HepG2 (cell line): Measurements from ENCODE around the gene NUP107. TPM values are rescaled to one million over a fixed set of nuclear protein-coding genes. Genes with fewer than 3 reads are reported as not detected.

Experiments
- ATF3 ChIP-seq: sonication (generic); formaldehyde crosslinking; IDR thresholded peaks from 2 replicates; pipeline ENCODE4 v1.4.0; 2020; ENCODE audit warnings: missing genetic modification reagents
- CBX1 ChIP-seq: IDR thresholded peaks from one replicate; pipeline ENCODE4 v1.6.1; 2016; ENCODE audit warnings: antibody characterized with exemption, low read depth
- CREM ChIP-seq, 2 experiments: sonication (generic) in 1 of 2; formaldehyde crosslinking in 1 of 2; IDR thresholded peaks; 2 replicates each; pipeline versions ENCODE4 v1.4.0 to v1.6.1; 2016 to 2020; ENCODE audit warnings: antibody characterized with exemption in 1 of 2, mild to moderate bottlenecking in 1 of 2, missing genetic modification reagents in 1 of 2
- DMTF1 ChIP-seq: sonication (generic); formaldehyde crosslinking; IDR thresholded peaks from 2 replicates; pipeline ENCODE4 v1.4.0; 2020; ENCODE audit warnings: mild to moderate bottlenecking, missing genetic modification reagents
- JUND ChIP-seq: sonication (generic); formaldehyde crosslinking; IDR thresholded peaks from 2 replicates; pipeline ENCODE4 v1.8.0; 2022; ENCODE audit warnings: mild to moderate bottlenecking, missing genetic modification reagents
- PAXIP1 ChIP-seq: sonication (generic); formaldehyde crosslinking; conservative IDR thresholded peaks from 2 replicates; pipeline ENCODE4 v1.4.0; 2020; ENCODE audit warnings: mild to moderate bottlenecking, missing genetic modification reagents, moderate library complexity
- PITX1 ChIP-seq: sonication (generic); formaldehyde crosslinking; IDR thresholded peaks from 2 replicates; pipeline ENCODE4 v1.5.1; 2020; ENCODE audit warnings: mild to moderate bottlenecking, missing genetic modification reagents
- POGK ChIP-seq: sonication (generic); formaldehyde crosslinking; conservative IDR thresholded peaks from 2 replicates; pipeline ENCODE4 v1.8.0; 2022; ENCODE audit warnings: mild to moderate bottlenecking, moderate library complexity, missing genetic modification reagents
- RORA ChIP-seq: sonication (generic); formaldehyde crosslinking; IDR thresholded peaks from 2 replicates; pipeline ENCODE4 v1.5.0; 2020; ENCODE audit warnings: mild to moderate bottlenecking, missing genetic modification reagents, moderate library complexity
- SMAD1 ChIP-seq: sonication (generic); formaldehyde crosslinking; IDR thresholded peaks from 2 replicates; pipeline ENCODE4 v1.4.0; 2020; ENCODE audit warnings: missing genetic modification reagents, low read depth, mild to moderate bottlenecking, borderline replicate concordance
- SPEN ChIP-seq: sonication (generic); formaldehyde crosslinking; IDR thresholded peaks from 2 replicates; pipeline ENCODE4 v1.5.1; 2020; ENCODE audit warnings: low read depth, mild to moderate bottlenecking, missing genetic modification reagents
- SYNCRIP ChIP-seq: fragments of 200-400 bp; formaldehyde crosslinking; IDR thresholded peaks from 2 replicates; pipeline ENCODE4 v1.6.1; 2018; ENCODE audit warnings: mild to moderate bottlenecking, low read depth, low read length; ENCODE audit not compliant: insufficient read depth
- TARDBP ChIP-seq: sonication (generic); formaldehyde crosslinking; IDR thresholded peaks from 2 replicates; pipeline ENCODE4 v1.8.0; 2022; ENCODE audit warnings: mild to moderate bottlenecking, missing genetic modification reagents
- TMF1 ChIP-seq: sonication (generic); formaldehyde crosslinking; IDR thresholded peaks from 2 replicates; pipeline ENCODE4 v1.8.1; 2022; ENCODE audit warnings: low read depth, missing genetic modification reagents
- ZBTB1 ChIP-seq: sonication (generic); formaldehyde crosslinking; IDR thresholded peaks from 2 replicates; pipeline ENCODE4 v1.4.0; 2020; ENCODE audit warnings: missing genetic modification reagents, borderline replicate concordance
- ZBTB43 ChIP-seq: sonication (generic); formaldehyde crosslinking; conservative IDR thresholded peaks from 2 replicates; pipeline ENCODE4 v1.4.0; 2020; ENCODE audit warnings: missing genetic modification reagents
- ZNF33A ChIP-seq: sonication (generic); formaldehyde crosslinking; IDR thresholded peaks from 2 replicates; pipeline ENCODE4 v1.5.1; 2020; ENCODE audit warnings: missing genetic modification reagents, mild to moderate bottlenecking, moderate library complexity, borderline replicate concordance
- ZNF660 ChIP-seq: sonication (generic); formaldehyde crosslinking; IDR thresholded peaks from 2 replicates; pipeline ENCODE4 v1.5.1; 2020; ENCODE audit warnings: mild to moderate bottlenecking, low read depth, missing genetic modification reagents, borderline replicate concordance
- polyA plus RNA-seq, 8 experiments: library from polyadenylated mRNA; depleted of rRNA in 3 of 8; stranded (reverse) in 7 of 8; unstranded in 1 of 8; fragments of >200 nt; fragmentation: Illumina TruSeq in 4 of 8; extraction: Trizol in 4 of 8; gene quantifications; 2 replicates each; pipeline versions ENCODE4 v1.2.1 to v1.2.3, GENCODE V29; 2011 to 2016; ENCODE audit warnings: low read depth in 4 of 8, missing spikeins in 1 of 8, mixed read lengths in 1 of 8; ENCODE audit not compliant: insufficient read depth in 1 of 8
- total RNA-seq, 5 experiments: library from RNA; depleted of rRNA; stranded (reverse); fragments of >200 nt; fragmentation: Illumina TruSeq; extraction: Trizol; gene quantifications; 2 replicates each; pipeline ENCODE4 v1.2.3, GENCODE V29; 2016; ENCODE audit warnings: low read depth in 1 of 5

The NUP107 gene
- total and polyA plus RNA-seq, 2 of the 13 experiments (the other 11 are each of a cell fraction or from before 2014, with no cell fraction given) = 54.7 to 100 TPM

- TF ChIP-seq CREM (IDR thresholded peaks at IDR 0.05) (peak; percentile 85), CREM (CRISPR knock-in tag; IDR thresholded peaks at IDR 0.05) (no peak), SYNCRIP (no peak), RORA (no peak), ZNF660 (CRISPR knock-in tag) (no peak), TMF1 (CRISPR knock-in tag) (peak; percentile 80; the same call in 1 of the 2 replicates), ATF3 (CRISPR knock-in tag) (no peak), SPEN (CRISPR knock-in tag) (peak; percentile 93), TARDBP (CRISPR knock-in tag) (peak; percentile 96), JUND (CRISPR knock-in tag) (peak; percentile 75), DMTF1 (0 out of 2 replicates have a peak, but pooled peaks have one; percentile 31), ZBTB43 (CRISPR knock-in tag) (peak; percentile 30; the same call in 1 of the 2 replicates), POGK (CRISPR knock-in tag) (peak; percentile 50; the same call in 1 of the 2 replicates), SMAD1 (peak; percentile 76; the same call in 1 of the 2 replicates), ZNF33A (CRISPR knock-in tag) (0 out of 2 replicates have a peak, but pooled peaks have one; percentile 69), PITX1 (0 out of 2 replicates have a peak, but pooled peaks have one; percentile 69), ZBTB1 (CRISPR knock-in tag) (no peak), PAXIP1 (peak; percentile 70), CBX1 (peak; percentile 91)
Measured at GRCh38 chr12:68686595-68687521, at the start of gene NUP107 (continued).
